ENCODE measurements around the gene ZSCAN29.

DNA sequence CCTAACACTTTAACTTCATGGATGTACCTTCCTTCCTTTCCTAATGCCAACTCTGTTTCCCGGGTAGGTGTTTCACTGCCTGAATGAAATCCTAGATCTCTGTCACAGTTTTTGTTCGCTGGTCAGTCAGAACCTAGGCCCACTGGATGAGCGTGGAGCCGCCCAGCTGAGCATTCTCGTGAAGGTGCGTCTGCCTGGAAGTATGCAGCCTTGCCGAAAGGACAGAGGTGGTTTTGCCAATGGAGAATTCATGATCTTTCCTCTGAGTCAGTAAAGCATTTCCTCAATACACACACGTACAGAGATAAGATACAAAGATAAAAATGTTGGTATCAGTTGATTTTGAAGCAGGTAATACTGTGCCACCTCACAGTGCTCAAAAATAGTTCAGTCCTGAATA, 32.8 kb upstream of the ZSCAN29 start:
- TF ChIP-seq CTCF (IDR thresholded peaks at IDR 0.05) (no peak), POLR2A (IDR thresholded peaks at IDR 0.05; ENCODE audit: low read depth) (no peak)

Data from esophagus muscularis mucosa (tissue), 3 donors.